GM20000 (cell line): Measurements from ENCODE around the gene C9orf152.

ENCODE experiments used
- DNase-seq: peaks from one replicate; pipeline ENCODE4 v3.0.0; 2012; ENCODE audit warnings: low spot score
- CTCF ChIP-seq: IDR thresholded peaks from 2 replicates; pipeline ENCODE4 v1.5.1; 2012; ENCODE audit warnings: mild to moderate bottlenecking, control low read depth; ENCODE audit errors: extremely low read depth, missing control alignments

Gene C9orf152

GRCh38 chr9:110208031-110208430 is at the start of gene C9orf152:
Gene C9orf152 (minus strand): TSS chr9:110208159. CDS start chr9:110207579, 580 bp downstream.
- no peak for DNase-seq
- no peak for TF ChIP-seq CTCF

- peak; percentile 27 for DNase-seq
Measured at GRCh38 chr9:110257097-110257841, 49.3 kb upstream of the C9orf152 start.

GRCh38 chr9:110256380-110257096 is 48.6 kb upstream of the C9orf152 start, which contains the start of gene TXN:
Gene TXN (minus strand): TSS chr9:110256507. CDS start chr9:110256435, 72 bp downstream.
- DNase-seq = peak; percentile 92
- TF ChIP-seq CTCF = no peak

More at GRCh38 chr9:110257097-110257841, 49.3 kb upstream of the C9orf152 start:
- no peak for TF ChIP-seq CTCF

- no peak for TF ChIP-seq CTCF
- DNase-seq = peak; percentile 42
Measured at GRCh38 chr9:110255463-110256379, 47.8 kb upstream of the C9orf152 start.

- no peak for TF ChIP-seq CTCF
- DNase-seq = no peak
Measured at GRCh38 chr9:110255034-110255462, 47.1 kb upstream of the C9orf152 start.

GRCh38 chr9:110254500-110254899 is 46.5 kb upstream of the C9orf152 start:
- no peak for TF ChIP-seq CTCF
- DNase-seq = no peak
